Measurements from ENCODE around the gene DAPK1.

GRCh38 chr9:87579781-87580541, 82.3 kb downstream of the DAPK1 start:
- TF ChIP-seq CTCF (IDR thresholded peaks at IDR 0.05) = no peak
- no peak for TF ChIP-seq POLR2A (IDR thresholded peaks at IDR 0.05)

All from testis (tissue), 2 donors.